Left renal pelvis (tissue), 4 donors: Measurements from ENCODE around the gene FSD1. TPM values are rescaled to one million over a fixed set of nuclear protein-coding genes. Genes with fewer than 3 reads are reported as not detected.
"Not testable (repeated sequence)": the region's sequence is repeated elsewhere in the genome, so short reads cannot be mapped to it uniquely, and the experiment has no call there.

Source experiments
- DNase-seq, 4 donors: peaks; one replicate each; pipeline ENCODE4 v3.0.0-alpha.2; 2013; ENCODE audit warnings: low read depth in 4 of 4, low spot score in 3 of 4
- polyA plus RNA-seq, 4 donors: library from polyadenylated mRNA; unstranded; fragments of 120-200 nt; gene quantifications; one replicate each; pipeline ENCODE4 v1.2.1, GENCODE V29; 2013; ENCODE audit not compliant: insufficient read length in 4 of 4

The FSD1 gene
- polyA plus RNA-seq, 4 donors, result 2.8 to 8.8 (median 5.4) TPM

DNA sequence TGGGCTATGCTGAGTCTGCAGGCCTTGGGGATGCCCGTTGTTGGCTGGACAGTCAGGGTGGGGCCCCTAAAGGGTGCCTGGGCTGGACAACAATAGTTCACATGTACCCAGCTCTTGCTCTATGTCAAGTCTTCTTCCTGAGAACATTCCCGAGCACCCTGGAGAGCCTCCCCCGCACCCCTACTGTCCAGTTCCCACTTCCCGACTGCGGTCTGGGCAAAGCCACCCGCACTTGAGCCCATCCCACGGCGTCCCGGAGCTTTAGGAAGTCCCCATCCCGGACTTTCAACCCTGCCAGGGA lies 37.9 kb downstream of the FSD1 start:
- DNase-seq, result no peak

DNA sequence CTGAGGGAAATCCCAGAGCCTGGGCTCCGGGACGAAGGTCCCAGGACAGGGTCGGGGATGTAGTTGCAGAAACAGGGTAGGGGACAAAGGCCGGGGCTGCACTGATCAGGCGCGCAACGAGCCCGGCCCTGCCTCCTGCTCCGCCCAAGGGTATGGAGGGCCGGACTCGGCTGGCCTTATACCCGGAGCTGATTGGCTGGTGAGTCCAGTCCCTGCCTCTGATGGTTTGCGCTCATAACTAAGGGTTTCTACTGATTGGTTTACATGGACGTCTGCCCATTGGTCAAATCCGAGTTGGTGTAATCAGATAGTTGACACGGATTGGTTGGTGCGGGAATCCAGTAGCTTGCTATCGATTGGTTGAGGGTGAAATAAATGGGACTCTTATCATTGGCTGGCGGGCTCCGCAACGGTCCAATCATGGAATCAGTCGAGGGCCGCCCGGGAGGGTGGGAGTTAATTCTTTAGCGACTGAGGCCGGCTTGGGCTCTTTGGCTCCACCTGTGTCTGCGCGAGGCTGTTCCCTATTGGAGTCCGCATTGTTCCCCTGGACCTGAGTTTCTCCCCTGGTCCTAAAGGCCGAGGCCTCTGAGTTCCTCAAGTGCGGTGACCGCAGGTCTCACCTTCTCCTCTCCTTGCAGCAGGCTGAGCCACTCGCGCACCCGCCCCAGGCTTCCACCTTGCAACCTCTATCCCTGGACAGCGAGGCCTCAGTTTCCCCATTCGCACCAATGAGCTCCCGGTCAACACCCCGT lies 38.4 kb downstream of the FSD1 start:
- DNase-seq, result peak; percentile 99 to 100 (median 100)

DNA sequence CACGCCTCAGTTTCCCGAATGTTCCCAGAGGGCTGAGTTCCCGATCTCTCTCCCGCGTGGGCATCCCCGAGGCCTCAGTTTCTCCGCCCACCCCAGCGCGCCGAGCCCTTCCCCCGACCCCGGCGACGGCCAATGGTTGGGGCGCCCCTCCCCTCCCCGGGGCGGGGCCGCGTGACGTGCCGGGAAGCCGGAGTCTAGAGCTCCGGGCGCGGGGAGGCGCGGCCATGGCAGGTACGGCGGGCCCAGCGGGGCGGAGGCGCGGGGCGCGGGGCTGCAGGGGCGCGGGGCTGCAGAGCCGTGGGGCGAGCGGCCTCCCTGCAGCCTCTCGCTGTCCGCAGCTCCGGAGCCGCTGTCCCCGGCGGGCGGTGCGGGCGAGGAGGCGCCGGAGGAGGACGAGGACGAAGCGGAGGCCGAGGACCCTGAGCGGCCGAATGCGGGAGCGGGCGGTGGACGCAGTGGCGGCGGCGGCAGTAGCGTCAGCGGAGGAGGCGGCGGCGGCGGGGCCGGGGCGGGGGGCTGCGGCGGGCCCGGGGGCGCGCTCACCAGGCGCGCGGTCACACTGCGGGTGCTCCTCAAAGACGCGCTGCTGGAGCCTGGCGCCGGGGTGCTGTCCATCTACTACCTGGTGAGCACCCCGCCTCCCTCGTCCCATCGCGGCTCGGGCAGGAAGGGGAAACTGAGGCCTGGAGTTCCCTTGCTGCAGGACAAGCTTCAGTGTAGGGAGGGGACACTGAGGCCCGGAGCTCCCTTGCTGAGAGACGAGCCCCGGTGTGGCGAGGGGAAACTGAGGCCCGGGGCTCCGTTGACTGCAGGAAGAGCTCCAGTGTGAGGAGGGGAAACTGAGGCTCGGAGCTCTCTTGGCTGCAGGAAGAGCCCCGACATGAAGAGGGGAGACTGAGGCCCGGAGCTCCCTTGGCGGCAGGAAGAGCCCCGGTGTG lies 39.2 kb downstream of the FSD1 start, which contains the start of gene MPND:
Gene MPND, plus strand, starts transcription at position 193 of the 938 bp plus-strand sequence. Its CDS starts 32 bp downstream, at position 225.
- DNase-seq, result peak in 3 of 4 donors; percentile 79 to 82 (median 80)

DNA sequence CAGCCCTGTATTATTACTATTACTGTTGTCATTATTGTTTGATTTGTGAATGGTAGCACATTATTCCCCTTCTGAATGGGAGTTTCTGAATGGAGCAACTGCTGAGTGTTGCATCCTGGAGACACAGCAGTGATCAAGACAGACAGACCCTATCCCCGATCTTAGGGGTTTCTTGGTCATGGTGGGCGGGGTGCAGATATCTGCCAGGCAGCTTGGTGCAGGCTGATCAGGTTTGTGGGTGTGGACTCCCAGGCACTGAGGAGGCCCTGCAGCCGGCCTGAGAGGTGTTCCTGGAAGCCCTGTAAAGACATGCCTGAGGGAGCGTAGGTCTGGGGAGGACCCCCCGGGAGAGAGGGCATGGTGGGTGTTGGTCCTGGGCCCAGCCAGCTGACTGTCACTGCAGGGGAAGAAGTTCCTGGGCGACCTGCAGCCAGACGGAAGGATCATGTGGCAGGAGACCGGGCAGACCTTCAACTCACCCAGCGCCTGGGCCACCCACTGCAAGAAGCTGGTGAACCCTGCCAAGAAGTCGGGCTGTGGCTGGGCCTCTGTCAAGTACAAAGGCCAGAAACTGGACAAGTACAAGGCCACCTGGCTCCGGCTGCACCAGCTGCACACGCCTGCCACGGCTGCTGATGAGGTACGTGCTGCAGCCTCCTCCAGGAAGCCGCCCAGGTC lies 41.1 kb downstream of the FSD1 start:
- no peak for DNase-seq

DNA sequence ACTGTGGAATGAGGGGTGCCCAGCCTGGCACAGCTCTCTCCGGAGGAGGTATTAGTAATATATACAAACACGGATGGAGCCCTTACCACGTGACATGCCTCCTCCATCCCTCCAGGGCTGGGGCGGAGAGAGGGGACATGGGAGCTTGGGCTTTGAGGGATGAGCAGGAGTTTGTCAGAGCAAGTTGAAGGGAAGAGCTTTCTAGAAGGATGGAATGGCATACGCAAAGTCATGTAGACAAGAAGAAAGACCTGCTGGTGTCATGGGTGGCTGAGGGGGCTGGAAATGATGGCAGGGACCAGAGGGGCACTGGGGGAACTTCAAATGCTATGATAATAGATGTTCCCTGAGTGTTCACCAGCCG lies 41.6 kb downstream of the FSD1 start:
- no peak for DNase-seq

DNA sequence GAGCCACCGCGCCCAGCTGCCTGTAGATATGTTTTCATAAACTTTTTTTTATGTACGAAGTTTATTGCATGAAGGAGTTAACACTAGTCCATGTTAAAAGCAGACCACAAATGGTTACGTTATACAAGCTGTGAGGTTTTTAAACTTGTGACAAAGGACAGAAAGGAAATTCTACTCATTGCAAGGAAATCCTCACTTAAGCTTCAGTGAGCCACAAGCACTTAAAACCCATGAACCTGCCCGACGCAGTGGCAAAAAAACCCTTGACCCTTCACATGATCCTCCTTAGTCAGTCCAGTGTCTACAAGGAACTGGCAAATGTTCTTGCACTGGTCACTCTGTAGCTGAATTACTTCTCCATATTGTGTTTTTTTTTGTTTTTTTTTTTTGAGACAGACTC lies 43.1 kb downstream of the FSD1 start:
- DNase-seq, result no peak

DNA sequence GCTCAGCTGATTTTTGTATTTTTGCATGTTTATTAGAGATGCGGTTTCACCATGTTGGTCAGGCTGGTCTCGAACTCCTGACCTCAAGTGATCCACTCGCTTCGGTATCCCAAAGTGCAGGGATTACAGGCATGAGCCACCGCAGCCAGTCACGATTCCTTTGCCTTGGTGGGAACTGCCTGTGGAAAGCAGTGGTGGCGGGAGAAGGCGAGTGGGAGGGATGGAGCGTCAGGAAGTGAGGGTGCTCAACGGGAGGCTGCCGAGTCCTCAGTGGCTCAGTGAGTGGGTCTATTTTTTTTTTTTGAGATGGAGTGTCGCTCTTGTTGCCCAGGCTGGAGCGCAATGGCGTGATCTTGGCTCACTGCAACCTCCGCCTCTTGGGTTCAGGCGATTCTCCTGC lies 44.8 kb downstream of the FSD1 start:
- not testable (repeated sequence) for DNase-seq

DNA sequence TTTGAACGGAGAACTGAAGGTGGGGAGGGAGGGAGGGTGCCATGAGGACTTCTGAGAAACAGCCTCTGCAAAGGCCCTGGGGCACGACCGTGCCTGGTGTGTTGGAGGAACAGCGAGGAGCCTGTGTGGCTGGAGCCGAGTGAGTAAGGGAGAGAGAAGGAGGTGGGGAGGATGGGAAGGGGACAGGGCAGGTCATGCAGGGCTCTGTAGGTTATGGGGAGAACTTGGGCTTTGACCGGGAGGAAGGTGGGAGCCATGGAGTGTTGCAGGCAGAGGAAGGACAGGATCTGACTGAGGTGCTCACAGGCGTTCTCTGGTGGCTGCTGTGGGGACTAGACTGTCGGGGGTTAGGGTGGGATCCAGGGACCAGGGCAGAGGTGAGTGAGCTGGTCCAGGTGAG lies 45.7 kb downstream of the FSD1 start:
- no peak for DNase-seq

DNA sequence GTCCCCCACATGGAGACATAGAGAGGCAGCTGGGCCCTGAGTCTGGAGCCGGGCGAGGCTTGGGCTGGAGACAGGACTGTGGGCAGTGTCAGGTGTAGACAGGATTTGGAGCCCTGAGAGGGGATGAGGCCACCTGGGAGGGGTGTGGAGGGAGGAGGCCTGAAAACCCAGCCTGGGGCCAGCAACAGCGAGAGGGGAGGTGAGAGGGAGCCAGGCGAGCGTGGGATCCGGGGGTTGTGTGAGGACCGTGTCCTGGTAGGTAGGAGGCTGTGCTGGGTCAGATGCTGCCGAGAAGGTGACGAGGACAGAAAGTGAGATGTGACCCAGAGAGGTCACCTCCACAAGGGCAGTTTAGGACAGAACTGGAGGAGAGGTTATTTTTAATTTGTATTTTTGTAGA lies 46.3 kb downstream of the FSD1 start:
- DNase-seq, result no peak

DNA sequence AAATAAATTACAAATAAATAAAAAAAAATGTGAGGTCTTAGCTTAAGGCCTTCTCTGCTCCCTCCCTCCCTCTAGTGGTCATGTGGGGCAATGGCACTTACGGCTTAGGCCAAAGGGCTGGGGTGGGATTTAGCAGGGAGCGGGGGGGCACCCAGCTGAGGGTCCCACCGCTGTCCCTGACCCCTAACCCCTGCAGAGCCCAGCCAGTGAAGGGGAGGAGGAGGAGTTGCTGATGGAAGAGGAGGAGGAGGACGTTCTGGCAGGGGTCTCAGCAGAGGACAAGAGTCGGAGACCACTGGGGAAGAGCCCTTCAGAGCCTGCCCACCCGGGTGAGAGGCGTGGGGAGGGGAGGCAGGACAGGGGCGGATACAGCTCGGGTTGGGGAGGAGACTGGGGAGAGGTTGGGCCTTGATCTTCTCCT lies 48.3 kb downstream of the FSD1 start:
- DNase-seq, result no peak

DNA sequence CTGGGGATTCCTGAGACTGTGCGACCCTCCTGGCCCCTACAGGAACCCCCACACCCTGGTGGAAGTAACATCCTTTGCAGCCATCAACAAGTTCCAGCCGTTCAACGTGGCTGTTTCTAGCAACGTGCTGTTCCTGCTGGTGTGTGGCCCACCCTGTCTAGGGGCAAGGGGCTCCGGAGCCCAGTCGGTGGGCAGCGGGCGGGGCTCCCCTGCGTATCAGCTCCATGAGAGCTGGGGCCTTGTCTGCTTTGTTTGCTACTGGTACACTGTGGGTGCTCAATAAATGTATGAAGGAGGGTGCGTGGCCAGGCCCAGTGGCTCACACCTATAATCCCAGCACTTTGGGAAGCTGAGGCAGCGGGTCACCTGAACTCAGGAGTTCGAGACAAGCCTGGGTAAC lies 49.9 kb downstream of the FSD1 start:
- no peak for DNase-seq

DNA sequence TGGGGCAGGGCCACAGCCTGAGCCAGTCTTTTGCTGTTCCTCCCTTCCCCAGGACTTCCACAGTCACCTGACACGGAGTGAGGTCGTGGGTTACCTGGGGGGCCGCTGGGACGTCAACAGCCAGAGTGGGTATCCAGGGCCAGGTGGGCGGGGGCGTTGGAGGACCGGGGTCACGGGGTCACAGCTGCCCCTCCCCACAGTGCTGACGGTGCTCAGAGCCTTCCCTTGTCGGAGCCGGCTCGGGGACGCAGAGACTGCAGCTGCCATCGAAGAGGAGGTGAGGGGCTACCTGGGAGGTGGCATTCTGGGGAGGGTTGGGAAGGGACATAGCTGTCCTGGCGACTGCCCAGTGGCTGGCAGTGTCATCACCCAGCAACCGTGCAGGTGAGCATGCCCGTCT lies 50.5 kb downstream of the FSD1 start:
- no peak for DNase-seq

DNA sequence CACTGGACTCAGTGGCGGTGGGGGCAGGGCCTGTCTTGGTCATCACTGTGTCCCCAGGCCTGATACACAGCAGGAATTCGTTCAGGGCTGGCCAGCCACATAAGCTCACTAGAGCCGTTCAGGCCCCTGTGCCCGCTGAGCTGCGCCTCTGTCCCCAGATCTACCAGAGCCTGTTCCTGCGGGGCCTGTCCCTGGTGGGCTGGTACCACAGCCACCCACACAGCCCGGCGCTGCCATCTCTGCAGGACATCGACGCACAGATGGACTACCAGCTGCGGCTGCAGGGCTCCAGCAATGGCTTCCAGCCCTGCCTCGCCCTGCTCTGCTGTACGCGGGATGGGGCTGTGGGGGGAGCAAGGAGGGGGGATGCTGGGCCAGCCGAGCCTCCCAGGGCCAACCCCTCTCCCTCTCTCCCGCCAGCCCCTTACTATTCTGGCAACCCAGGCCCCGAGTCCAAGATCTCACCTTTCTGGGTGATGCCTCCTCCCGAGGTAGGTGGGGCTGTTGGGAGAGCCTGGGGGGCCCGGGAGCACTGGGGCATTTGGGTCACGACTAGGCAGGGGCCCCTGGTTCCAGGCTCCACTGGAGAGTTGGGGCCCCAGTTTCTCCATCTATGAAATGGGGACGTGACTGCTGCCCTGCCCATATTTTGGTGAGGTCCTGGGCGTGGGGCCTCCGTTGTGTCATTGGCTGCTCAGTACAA lies 52.8 kb downstream of the FSD1 start:
- DNase-seq, result no peak

DNA sequence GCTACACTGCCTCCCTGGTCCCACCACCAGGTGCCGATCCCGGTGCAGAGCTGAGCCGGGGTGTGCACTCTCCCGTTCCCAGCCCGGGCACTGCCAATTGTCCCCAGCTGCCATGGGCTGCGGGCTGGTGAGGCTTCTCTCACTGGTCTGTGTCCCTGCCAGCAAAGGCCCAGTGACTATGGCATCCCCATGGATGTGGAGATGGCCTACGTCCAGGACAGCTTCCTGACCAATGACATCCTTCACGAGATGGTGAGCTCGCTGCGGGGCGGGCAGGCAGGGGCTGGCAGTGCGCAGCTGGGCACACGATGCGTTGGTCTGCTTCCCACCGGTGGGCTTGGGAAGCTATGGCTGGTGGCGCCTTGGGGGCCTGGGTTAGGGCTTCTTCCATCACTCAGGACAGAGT lies 53.5 kb downstream of the FSD1 start:
- no peak for DNase-seq

DNA sequence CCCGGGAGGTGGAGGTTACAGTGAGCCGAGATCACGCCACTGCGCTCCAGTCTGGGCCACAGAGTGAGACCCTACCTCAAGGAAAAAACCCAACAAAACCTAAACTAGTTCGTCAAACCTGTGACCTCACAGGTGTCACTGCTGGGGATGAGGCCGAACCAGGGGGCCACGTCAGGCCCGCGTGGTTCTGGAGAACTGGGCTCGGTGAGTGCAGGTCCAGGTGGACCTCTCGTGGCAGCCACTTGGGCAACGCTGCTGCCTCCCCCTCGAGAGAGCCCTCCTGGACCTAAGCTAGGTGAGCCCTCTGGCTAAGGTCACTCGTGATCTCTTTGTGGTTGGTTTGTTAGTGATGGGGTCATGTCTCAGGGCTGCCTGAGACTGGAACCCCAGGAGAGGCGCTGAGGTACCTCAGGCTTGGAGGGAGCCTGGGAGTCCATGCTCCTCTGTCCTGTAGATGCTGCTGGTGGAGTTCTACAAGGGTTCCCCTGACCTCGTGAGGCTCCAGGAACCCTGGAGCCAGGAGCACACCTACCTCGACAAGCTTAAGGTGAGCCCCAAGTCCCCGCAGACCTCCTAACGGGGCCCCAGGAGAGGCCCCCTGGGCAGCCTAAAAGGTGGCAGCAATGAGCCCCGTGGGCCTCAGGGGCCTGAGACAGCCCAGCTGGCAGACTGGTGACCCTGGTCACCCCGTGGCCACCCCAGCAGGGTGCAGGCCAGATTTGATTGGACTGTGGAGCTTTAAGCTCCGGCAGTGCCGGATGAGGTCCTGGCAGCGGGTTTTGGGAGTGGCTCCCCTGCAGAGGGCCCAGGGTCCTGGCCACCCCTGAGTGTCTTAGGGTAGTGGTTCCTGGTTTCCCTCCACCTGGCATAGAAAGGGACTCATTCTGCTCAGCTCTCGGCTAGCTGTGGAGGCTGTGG lies 54.6 kb downstream of the FSD1 start:
- no peak for DNase-seq

DNA sequence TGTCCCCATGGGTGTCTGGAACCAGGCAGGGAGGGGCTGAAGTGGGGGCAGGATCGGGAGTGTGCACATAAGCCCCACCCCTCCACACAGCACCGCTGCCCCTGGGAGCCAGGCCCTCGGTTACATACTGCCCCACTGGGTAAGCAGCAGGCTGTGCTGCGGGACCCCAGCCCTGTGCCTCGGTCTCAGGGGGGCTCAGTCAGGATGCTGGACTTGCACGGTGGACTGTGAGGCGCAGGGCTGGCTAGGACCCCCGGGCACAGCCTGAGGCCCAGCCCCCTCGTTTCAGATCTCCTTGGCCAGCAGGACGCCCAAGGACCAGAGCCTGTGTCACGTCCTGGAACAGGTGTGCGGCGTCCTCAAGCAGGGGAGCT lies 55.2 kb downstream of the FSD1 start:
- no peak for DNase-seq

DNA sequence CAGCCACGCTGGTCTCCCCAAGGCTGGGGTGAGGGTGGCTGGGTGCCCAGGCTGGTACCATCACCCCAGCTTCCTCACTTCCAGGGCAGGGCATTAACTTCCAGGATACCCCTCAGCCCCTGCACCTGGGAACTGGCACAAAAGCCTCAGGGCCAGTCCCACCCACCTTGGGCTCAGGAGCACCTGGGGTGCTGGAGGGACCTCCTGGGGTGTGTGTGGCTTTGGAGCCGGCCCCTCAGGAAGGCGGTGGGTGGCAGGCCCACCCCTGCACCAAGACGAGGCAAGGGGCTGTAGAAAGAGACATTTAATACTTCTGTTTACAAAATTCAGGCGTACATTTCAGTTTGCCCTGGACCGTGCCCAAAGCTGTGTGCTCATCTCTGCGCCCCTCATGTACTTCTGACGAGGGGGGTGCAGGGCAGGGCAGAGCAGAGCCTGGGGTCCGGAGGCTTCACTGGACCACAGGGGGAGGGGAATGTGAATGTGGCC lies 55.7 kb downstream of the FSD1 start:
- no peak for DNase-seq

DNA sequence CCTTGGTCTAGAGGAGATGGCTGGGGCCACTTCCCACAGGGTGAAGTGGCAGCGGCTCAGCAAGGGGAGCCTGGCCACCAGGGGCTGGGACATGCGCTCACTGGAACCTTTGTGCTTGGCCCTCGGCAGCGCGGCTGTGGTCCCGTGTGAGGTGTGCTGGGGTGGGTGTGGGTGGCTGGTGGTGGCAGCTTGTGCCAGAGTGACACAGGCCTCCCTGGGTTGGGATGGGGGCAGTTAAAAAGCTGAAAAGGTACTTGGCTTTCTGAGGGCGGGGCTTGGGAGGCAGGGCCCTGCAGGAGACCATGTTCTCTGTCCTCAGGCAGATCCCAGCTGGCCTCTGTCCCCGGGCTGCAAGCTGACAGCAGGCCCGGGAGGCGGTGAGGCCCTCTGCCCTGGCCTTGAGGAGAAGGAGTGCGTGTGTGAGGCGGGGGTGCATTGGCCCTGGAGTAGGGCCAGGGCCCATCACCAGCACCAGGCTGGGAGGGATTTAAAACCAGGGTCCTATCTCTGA lies 56.3 kb downstream of the FSD1 start:
- no peak for DNase-seq
